Chondrocyte (in vitro differentiated cells): ENCODE measurements around the gene WDSUB1. TPM values are rescaled to one million over a fixed set of nuclear protein-coding genes. Genes with fewer than 3 reads are reported as not detected.

Experiments
- DNase-seq: peaks from one replicate; pipeline ENCODE4 v3.0.0; 2021; ENCODE audit warnings: mixed read lengths, low spot score
- H3K27ac Mint-ChIP-seq: one replicate; pipeline ENCODE4 v1.8.0; 2021; ENCODE audit warnings: mild to moderate bottlenecking, moderate library complexity, mixed read lengths; ENCODE audit not compliant: unreplicated experiment
- H3K27me3 Mint-ChIP-seq: 2 replicates; pipeline ENCODE4 v1.8.0; 2021; ENCODE audit warnings: low read depth, mixed read lengths
- H3K36me3 Mint-ChIP-seq: 2 replicates; pipeline ENCODE4 v1.8.0; 2021; ENCODE audit warnings: low read depth, mixed read lengths
- H3K4me1 Mint-ChIP-seq: 2 replicates; pipeline ENCODE4 v1.8.0; 2021; ENCODE audit warnings: low read depth, mild to moderate bottlenecking, mixed read lengths
- H3K4me3 Mint-ChIP-seq: one replicate; pipeline ENCODE4 v1.8.0; 2021; ENCODE audit warnings: mild to moderate bottlenecking, moderate library complexity, mixed read lengths; ENCODE audit not compliant: unreplicated experiment
- H3K9me3 Mint-ChIP-seq: 2 replicates; pipeline ENCODE4 v1.8.0; 2021; ENCODE audit warnings: low read depth, mixed read lengths
- CTCF ChIP-seq: fragments of 200-600 bp; sonication (generic); IDR thresholded peaks from 2 replicates; pipeline ENCODE4 v1.5.0; 2021; ENCODE audit warnings: antibody characterized with exemption, mild to moderate bottlenecking, moderate library complexity
- total RNA-seq: library from RNA; stranded (reverse); gene quantifications from 3 replicates; pipeline ENCODE4 v1.2.1, GENCODE V29; 2021

The WDSUB1 gene
- total RNA-seq, 1 donor from 2014 or later = 9.3 TPM

GRCh38 chr2:159214325-159214865 is 72.1 kb downstream of the WDSUB1 start:
- no peaks in the 10 kb centered on the region for H3K9me3 Mint-ChIP-seq
- no peak overlapping the region for H3K27ac Mint-ChIP-seq
- DNase-seq = no peak
- peaks cover 28% of the 10 kb centered on the region for H3K4me1 Mint-ChIP-seq
- H3K4me3 Mint-ChIP-seq = no peak overlapping the region
- TF ChIP-seq CTCF = no peak
- H3K36me3 Mint-ChIP-seq = peaks cover 33% of the 10 kb centered on the region
- H3K27me3 Mint-ChIP-seq = no peaks in the 10 kb centered on the region

- peaks cover 31% of the 10 kb centered on the region for H3K36me3 Mint-ChIP-seq
- H3K27ac Mint-ChIP-seq = no peak overlapping the region
- H3K9me3 Mint-ChIP-seq = no peaks in the 10 kb centered on the region
- peaks cover 32% of the 10 kb centered on the region for H3K4me1 Mint-ChIP-seq
- no peak overlapping the region for H3K4me3 Mint-ChIP-seq
- no peak for TF ChIP-seq CTCF
- H3K27me3 Mint-ChIP-seq = no peaks in the 10 kb centered on the region
- DNase-seq = no peak
Observed at GRCh38 chr2:159213296-159213695, 73.2 kb downstream of the WDSUB1 start.

- Mint-ChIP-seq H3K4me3 (peak overlapping the region; percentile 33), H3K27ac (peak overlapping the region; percentile 81), H3K36me3 (peaks cover 23% of the 10 kb centered on the region), H3K9me3 (no peaks in the 10 kb centered on the region), H3K27me3 (no peaks in the 10 kb centered on the region), H3K4me1 (peaks cover 37% of the 10 kb centered on the region)
- no peak for DNase-seq
- peak; percentile 57 for TF ChIP-seq CTCF
Observed at GRCh38 chr2:159211447-159212396, 74.8 kb downstream of the WDSUB1 start.

DNA sequence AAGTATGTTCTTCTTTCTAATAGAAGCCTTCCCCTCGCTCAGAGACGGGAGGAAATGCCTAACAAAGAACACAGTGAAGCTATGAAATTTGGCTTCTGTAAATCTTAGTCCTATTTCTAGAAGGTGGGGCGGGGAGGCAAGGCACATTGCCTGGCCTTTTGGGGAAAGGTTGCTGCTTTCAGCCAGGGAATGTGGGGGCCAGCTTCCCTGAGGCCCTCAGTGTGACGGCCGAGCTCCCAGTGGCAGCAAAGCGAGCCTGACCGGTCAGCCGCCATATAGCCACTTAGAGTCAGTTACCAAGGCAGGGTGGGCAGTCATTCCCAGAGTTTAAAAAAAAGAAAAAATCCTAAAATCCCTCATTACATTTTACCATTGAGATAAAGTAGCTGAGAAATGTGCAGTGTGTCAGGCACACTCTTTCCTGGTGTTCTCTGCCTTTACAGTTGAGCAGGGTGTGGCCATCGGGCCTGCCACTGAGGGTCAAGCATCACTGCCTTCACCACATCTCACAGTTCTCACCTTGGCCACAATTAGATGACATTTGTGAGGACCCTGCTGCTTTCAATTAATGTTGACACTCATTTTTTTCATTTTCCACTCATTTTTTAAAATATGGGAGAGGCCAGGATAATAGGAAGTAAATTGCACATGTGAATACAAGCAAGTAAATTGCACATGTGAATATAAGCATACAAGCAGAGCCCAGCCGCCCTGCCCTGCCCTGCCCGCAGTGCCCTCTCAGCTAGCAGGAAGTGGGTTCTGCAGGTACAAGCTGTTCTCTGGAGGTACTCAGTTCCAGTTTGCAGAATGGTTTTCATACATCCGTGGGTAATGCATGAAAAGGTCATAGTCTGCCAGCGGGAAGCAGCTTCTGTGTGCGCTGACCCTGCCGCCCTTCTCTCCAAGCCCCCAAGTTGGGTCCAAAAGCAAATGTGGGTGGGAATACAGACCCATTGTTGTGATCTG is 76.9 kb downstream of the WDSUB1 start:
- Mint-ChIP-seq H3K4me1 (peaks cover 41% of the 10 kb centered on the region), H3K9me3 (no peaks in the 10 kb centered on the region), H3K36me3 (peaks cover 15% of the 10 kb centered on the region), H3K4me3 (no peak overlapping the region), H3K27ac (peak overlapping the region; percentile 68), H3K27me3 (no peaks in the 10 kb centered on the region)
- no peak for TF ChIP-seq CTCF
- DNase-seq = no peak

- peak; percentile 50 for TF ChIP-seq CTCF
- H3K36me3 Mint-ChIP-seq = peaks cover 12% of the 10 kb centered on the region
- H3K4me1 Mint-ChIP-seq = peaks cover 41% of the 10 kb centered on the region
Observed at GRCh38 chr2:159208438-159208837, 78.1 kb downstream of the WDSUB1 start.

More at GRCh38 chr2:159208438-159208837, 78.1 kb downstream of the WDSUB1 start:
- no peak for DNase-seq
- Mint-ChIP-seq H3K27ac (no peak overlapping the region), H3K4me3 (no peak overlapping the region), H3K27me3 (no peaks in the 10 kb centered on the region), H3K9me3 (no peaks in the 10 kb centered on the region)
